Measurements from ENCODE around the gene CLDN11. TPM values are rescaled to one million over a fixed set of nuclear protein-coding genes. Genes with fewer than 3 reads are reported as not detected.

Gene CLDN11
- total and polyA plus RNA-seq, 2 of the 8 experiments (the other 6 are each of a cell fraction or from before 2014, with no cell fraction given) = 4.8 to 12.5 TPM

DNA sequence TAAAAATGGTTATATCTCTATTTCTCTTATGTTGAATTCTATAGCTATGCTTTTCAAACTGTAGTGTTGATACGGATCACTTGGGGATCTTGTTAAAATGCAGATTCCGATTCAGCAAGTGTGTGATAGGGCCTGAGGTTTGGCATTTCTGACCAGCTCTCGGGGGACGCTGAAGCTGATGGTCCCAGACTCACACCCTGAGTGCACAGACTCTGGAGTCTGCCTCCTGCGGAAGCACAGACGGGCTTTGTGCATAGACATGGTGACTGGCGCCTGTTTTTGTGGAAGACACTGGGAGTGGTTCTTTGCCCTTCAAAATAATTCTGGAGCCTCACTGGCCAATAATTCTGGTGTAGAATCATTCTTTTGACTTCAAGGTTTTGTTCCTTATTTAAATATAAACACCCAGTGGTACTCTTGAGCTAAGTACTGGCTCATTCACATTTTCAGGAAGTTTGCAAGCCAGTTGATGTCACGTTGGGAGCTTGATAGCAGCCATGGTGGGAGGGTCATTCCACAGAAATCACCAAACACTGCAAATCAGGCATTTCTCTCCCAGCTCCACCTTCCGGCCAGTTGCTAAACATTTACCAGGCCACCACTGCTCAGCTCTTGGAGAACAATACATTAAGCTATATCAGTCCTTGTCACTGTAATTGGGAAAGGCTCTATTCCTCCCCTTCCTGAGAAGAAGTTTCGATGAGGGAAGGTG, 19.2 kb downstream of the CLDN11 start:
- no peak overlapping the region for H2AK5ac ChIP-seq (ENCODE audit: low read depth, low read length)
- no peaks in the 10 kb centered on the region for H3K36me3 ChIP-seq (ENCODE audit: control insufficient read depth in 2 of 4, insufficient read depth in 4 of 4, low read length in 3 of 4)
- no peak overlapping the region for H3K4me2 ChIP-seq (ENCODE audit: insufficient read depth in 1 of 2, low read depth in 2 of 2, low read length in 2 of 2)
- H3K56ac ChIP-seq (replicated peaks; ENCODE audit: insufficient read length, low read depth, low read length) = no peak overlapping the region
- H3K27ac ChIP-seq (ENCODE audit: low read depth, low read length) = 0 out of 2 replicates have a peak overlapping the region, but pooled peaks have one; percentile 0
- H3K4me3 ChIP-seq (ENCODE audit: extremely low read depth in 1 of 4, insufficient read depth in 2 of 4, low read depth in 3 of 4, low read length in 4 of 4) = no peak overlapping the region
- TF ChIP-seq ZNF274 (IDR thresholded peaks at IDR 0.05; ENCODE audit: borderline replicate concordance, extremely low read depth, low read length) (no peak), SP4 (IDR thresholded peaks at IDR 0.05; ENCODE audit: low read length) (no peak), TBP (IDR thresholded peaks at IDR 0.05; ENCODE audit: low read depth, low read length) (no peak), FOSL1 (IDR thresholded peaks at IDR 0.05; ENCODE audit: insufficient read depth, low read depth, low read length) (no peak), NRF1 (IDR thresholded peaks at IDR 0.05; ENCODE audit: low read depth, low read length) (no peak), RXRA (IDR thresholded peaks at IDR 0.05; ENCODE audit: insufficient read depth, low read depth, low read length) (no peak)
- TF ChIP-seq, protein P1, sequence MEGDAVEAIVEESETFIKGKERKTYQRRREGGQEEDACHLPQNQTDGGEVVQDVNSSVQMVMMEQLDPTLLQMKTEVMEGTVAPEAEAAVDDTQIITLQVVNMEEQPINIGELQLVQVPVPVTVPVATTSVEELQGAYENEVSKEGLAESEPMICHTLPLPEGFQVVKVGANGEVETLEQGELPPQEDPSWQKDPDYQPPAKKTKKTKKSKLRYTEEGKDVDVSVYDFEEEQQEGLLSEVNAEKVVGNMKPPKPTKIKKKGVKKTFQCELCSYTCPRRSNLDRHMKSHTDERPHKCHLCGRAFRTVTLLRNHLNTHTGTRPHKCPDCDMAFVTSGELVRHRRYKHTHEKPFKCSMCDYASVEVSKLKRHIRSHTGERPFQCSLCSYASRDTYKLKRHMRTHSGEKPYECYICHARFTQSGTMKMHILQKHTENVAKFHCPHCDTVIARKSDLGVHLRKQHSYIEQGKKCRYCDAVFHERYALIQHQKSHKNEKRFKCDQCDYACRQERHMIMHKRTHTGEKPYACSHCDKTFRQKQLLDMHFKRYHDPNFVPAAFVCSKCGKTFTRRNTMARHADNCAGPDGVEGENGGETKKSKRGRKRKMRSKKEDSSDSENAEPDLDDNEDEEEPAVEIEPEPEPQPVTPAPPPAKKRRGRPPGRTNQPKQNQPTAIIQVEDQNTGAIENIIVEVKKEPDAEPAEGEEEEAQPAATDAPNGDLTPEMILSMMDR (IDR thresholded peaks at IDR 0.05; ENCODE audit: control extremely low read depth in 1 of 3, insufficient read depth in 1 of 3, low read depth in 1 of 3, low read length in 3 of 3) = peak in 1 of 3 experiments; percentile 6; a peak in 1 of 4 replicates
- peak in 1 of 2 experiments; percentile 33 for DNase-seq (ENCODE audit: low read depth in 1 of 2, low spot score in 2 of 2)
- no peak for FAIRE-seq
- H4K8ac ChIP-seq (ENCODE audit: extremely low read depth, insufficient read depth, low read length) = no peak overlapping the region
- H2BK5ac ChIP-seq (ENCODE audit: low read depth, low read length) = 0 out of 2 replicates have a peak overlapping the region, but pooled peaks have one; percentile 20
- H3K14ac ChIP-seq (ENCODE audit: insufficient read length) = no peak overlapping the region
- H2BK20ac ChIP-seq (ENCODE audit: low read length) = no peak overlapping the region
- H3K23me2 ChIP-seq (ENCODE audit: low read depth, low read length) = no peaks in the 10 kb centered on the region
- H2BK120ac ChIP-seq (replicated peaks; ENCODE audit: low read depth, low read length) = no peak overlapping the region
- no peak overlapping the region for H4K91ac ChIP-seq (replicated peaks; ENCODE audit: insufficient read length, low read length)
- no peaks in the 10 kb centered on the region for H3K9me3 ChIP-seq (ENCODE audit: insufficient read depth in 2 of 2, low read depth in 1 of 2, low read length in 1 of 2)
- no peak overlapping the region for H2BK15ac ChIP-seq (ENCODE audit: low read length)
- no peak overlapping the region for H3K23ac ChIP-seq (ENCODE audit: insufficient read length)
- ChIA-PET POLR2A (ENCODE audit: partially characterized antibody) (no interaction called here), CTCF (ENCODE audit: partially characterized antibody) (interaction anchor here (0.9 to 3.1 kb wide), 10 partner anchors 10 to 373 kb away, joined by 3 to 17 read pairs (median 3); no protein-coding TSS in a partner anchor)
- peak overlapping the region; percentile 62 for H2AFZ ChIP-seq (ENCODE audit: low read length)
- H3K27me3 ChIP-seq (replicated peaks in 1 of 4; ENCODE audit: control insufficient read depth in 3 of 4, extremely low read depth in 1 of 4, insufficient read depth in 3 of 4, low read length in 3 of 4) = no peaks in the 10 kb centered on the region
- no peaks in the 10 kb centered on the region; a peak in 1 of 7 replicates for H3K4me1 ChIP-seq (replicated peaks in 1 of 4; ENCODE audit: control insufficient read depth in 3 of 4, insufficient read depth in 4 of 4, low read length in 3 of 4)
- H3K18ac ChIP-seq (ENCODE audit: extremely low read depth, low read length) = no peak overlapping the region
- no peak overlapping the region for H4K5ac ChIP-seq (ENCODE audit: insufficient read length, low read depth, low read length)
- no peak overlapping the region for H3K4ac ChIP-seq (replicated peaks; ENCODE audit: insufficient read length, low read depth, low read length)
- no peak overlapping the region for H3K9ac ChIP-seq (replicated peaks in 1 of 4; ENCODE audit: extremely low read depth in 1 of 4, low read depth in 3 of 4, low read length in 3 of 4)
- no peak overlapping the region for H2BK12ac ChIP-seq (ENCODE audit: low read depth, low read length)
- WGBS, 2 experiments (ENCODE audit: extremely low coverage in 1 of 2, insufficient coverage in 1 of 2, insufficient read length in 1 of 2, insufficient replicate concordance in 2 of 2, low coverage in 1 of 2, low lambda C conversion rate in 2 of 2, missing lambda C conversion rate in 1 of 2) = 79% methylated on average over 10 of the region's 10 CpGs; no CpG with 5 or more reads in 1 of the 2 experiments
- no peaks in the 10 kb centered on the region for H3K79me2 ChIP-seq (ENCODE audit: control insufficient read depth in 1 of 2, insufficient read depth in 2 of 2, low read length in 2 of 2)
- H4K20me1 ChIP-seq (replicated peaks in 1 of 2; ENCODE audit: control insufficient read depth in 1 of 2, insufficient read depth in 2 of 2, low read length in 2 of 2) = no peaks in the 10 kb centered on the region
- no peaks in the 10 kb centered on the region for H3K79me1 ChIP-seq (ENCODE audit: low read depth, low read length)

All from H1 (cell line).